A673 (cell line): Measurements from ENCODE around the gene ZNF619.

ENCODE experiments used
- CTCF ChIP-seq: fragments of 300-800, 200-600 bp; sonication (generic); conservative IDR thresholded peaks from 2 replicates; pipeline ENCODE4 v1.5.1; 2017; ENCODE audit warnings: low read depth, mild to moderate bottlenecking, antibody characterized with exemption, low read length, moderate library complexity, mixed read lengths
- EZH2 ChIP-seq: fragments of 200-600 bp; sonication (generic); IDR thresholded peaks from 2 replicates; pipeline ENCODE4 v1.6.1; 2017; ENCODE audit warnings: borderline replicate concordance, low read depth, mild to moderate bottlenecking, mixed read lengths, antibody characterized with exemption, low read length; ENCODE audit not compliant: poor library complexity, severe bottlenecking

- TF ChIP-seq CTCF (no peak), EZH2 (no peak)
Observed at GRCh38 chr3:40456279-40456939, 20.5 kb upstream of the ZNF619 start.
